Natural killer cell (primary cell): ENCODE data around the gene FIGNL2. TPM values are rescaled to one million over a fixed set of nuclear protein-coding genes. Genes with fewer than 3 reads are reported as not detected.
A peak's percentile ranks its signal among the peaks of the same experiment; 100 is the strongest.
"Not testable (repeated sequence)": the region's sequence is repeated elsewhere in the genome, so short reads cannot be mapped to it uniquely, and the experiment has no call there.

Experiments used
- ATAC-seq, 3 donors: fragments of 150-1000 bp in 2 of 3; fragments of 200-7000 bp in 1 of 3; cut with Tn5 transposase; 1 replicate in 1 of 3; 2 replicates in 2 of 3; pipeline ENCODE4 v1.10.0; 2021; ENCODE audit warnings: mild to moderate bottlenecking in 2 of 3, moderate library complexity in 2 of 3
- DNase-seq, 2 donors: peaks; one replicate each; pipeline versions ENCODE4 v3.0.0 to v3.0.0-alpha.2; 2013 to 2021; ENCODE audit warnings: mixed read lengths in 1 of 2
- H3K27ac ChIP-seq: one replicate; pipeline ENCODE4 v1.5.1; 2013; ENCODE audit warnings: mild to moderate bottlenecking, low read length
- H3K27me3 ChIP-seq: one replicate; pipeline ENCODE4 v1.6.1; 2013; ENCODE audit warnings: low read length; ENCODE audit not compliant: control insufficient read depth, insufficient read depth
- H3K36me3 ChIP-seq: one replicate; pipeline ENCODE4 v1.6.1; 2013; ENCODE audit warnings: low read length; ENCODE audit not compliant: control insufficient read depth, insufficient read depth
- H3K4me1 ChIP-seq: one replicate; pipeline ENCODE4 v1.6.1; 2013; ENCODE audit warnings: low read length; ENCODE audit not compliant: control insufficient read depth, insufficient read depth
- H3K4me3 ChIP-seq: one replicate; pipeline ENCODE4 v1.5.1; 2013; ENCODE audit warnings: low read length
- H3K9me3 ChIP-seq: one replicate; pipeline ENCODE4 v1.6.1; 2013; ENCODE audit warnings: low read length; ENCODE audit not compliant: control insufficient read depth, insufficient read depth
- H3K27ac Mint-ChIP-seq, 2 donors: one replicate each; pipeline ENCODE4 v1.8.0; 2022; ENCODE audit warnings: mild to moderate bottlenecking in 2 of 2, mixed read lengths in 2 of 2, moderate library complexity in 1 of 2
- H3K27me3 Mint-ChIP-seq, 2 donors: one replicate each; pipeline ENCODE4 v1.8.0; 2022; ENCODE audit warnings: low read depth in 2 of 2, mixed read lengths in 2 of 2
- H3K36me3 Mint-ChIP-seq: one replicate; pipeline ENCODE4 v1.8.0; 2022; ENCODE audit warnings: mixed read lengths
- H3K4me1 Mint-ChIP-seq, 2 donors: one replicate each; pipeline ENCODE4 v1.8.0; 2022; ENCODE audit warnings: mixed read lengths in 2 of 2
- H3K4me3 Mint-ChIP-seq: one replicate; pipeline ENCODE4 v1.8.0; 2022; ENCODE audit warnings: mild to moderate bottlenecking, moderate library complexity, mixed read lengths
- H3K9me3 Mint-ChIP-seq, 2 donors: one replicate each; pipeline ENCODE4 v1.8.0; 2022; ENCODE audit warnings: mixed read lengths in 2 of 2
- CTCF ChIP-seq: fragments of 200-600 bp; IDR thresholded peaks from one replicate; pipeline ENCODE4 v1.8.0; 2022; ENCODE audit warnings: antibody characterized with exemption
- WGBS: methylation state at CpG from one replicate; pipeline ENCODE4 v1.1.7; 2013; ENCODE audit warnings: missing lambda C conversion rate; ENCODE audit not compliant: insufficient coverage; 5-methylcytosine and 5-hydroxymethylcytosine counted together
- intact Hi-C: fragments of 100-400 bp; cut with micrococcal nuclease; formaldehyde crosslinking; loops from one replicate; pipeline ENCODE4 v1.14.2; 2022
- total RNA-seq, 4 donors: library from RNA; stranded (reverse); fragments of 120-200 nt in 1 of 4; gene quantifications; one replicate each; pipeline versions ENCODE4 v1.2.3 to v1.2.4, GENCODE V29; 2013 to 2022

Gene FIGNL2
- total RNA-seq, 3 donors from 2014 or later (not counting 1 experiment from before 2014, with no cell fraction given) = 1.4 to 1.6 (median 1.5) TPM

GRCh38 chr12:51888316-51889215 lies 40.0 kb upstream of the FIGNL2 start:
- no peak for DNase-seq
- no peaks in the 10 kb centered on the region for H3K9me3 ChIP-seq
- Mint-ChIP-seq H3K36me3 (no peaks in the 10 kb centered on the region), H3K4me1 (peaks cover 11 to 13% of the 10 kb centered on the region in 2 donors), H3K4me3 (no peak overlapping the region), H3K9me3 (no peaks in the 10 kb centered on the region), H3K27me3 (peaks cover 0 to 3% of the 10 kb centered on the region in 2 donors), H3K27ac (no peak overlapping the region)
- 84% methylated on average over 15 of the region's 15 CpGs for WGBS
- H3K27ac ChIP-seq = no peak overlapping the region
- no peaks in the 10 kb centered on the region for H3K36me3 ChIP-seq
- intact Hi-C loops = no loop called here
- H3K4me3 ChIP-seq = no peak overlapping the region
- no peak for ATAC-seq
- H3K27me3 ChIP-seq = no peaks in the 10 kb centered on the region
- TF ChIP-seq CTCF = no peak
- H3K4me1 ChIP-seq = peaks cover 12% of the 10 kb centered on the region

GRCh38 chr12:51887476-51888315 lies 39.2 kb upstream of the FIGNL2 start, which contains the start of gene ANKRD33:
TSS of gene ANKRD33 (plus strand) at chr12:51888103. CDS start at chr12:51888187, 84 bp downstream.
- Histone ChIP-seq H3K27me3 (no peaks in the 10 kb centered on the region), H3K36me3 (no peaks in the 10 kb centered on the region), H3K9me3 (no peaks in the 10 kb centered on the region), H3K4me1 (peaks cover 12% of the 10 kb centered on the region), H3K4me3 (no peak within 1 kb of the TSS), H3K27ac (no peak within 1 kb of the TSS)
- H3K4me3 Mint-ChIP-seq = no peak within 1 kb of the TSS
- H3K9me3 Mint-ChIP-seq = no peaks in the 10 kb centered on the region
- ATAC-seq (peak in 1 of 3 donors; percentile 53), DNase-seq (no peak)
- 68% methylated on average over 41 of the region's 41 CpGs for WGBS
- peaks cover 0 to under 1% of the 10 kb centered on the region in 2 donors for H3K27me3 Mint-ChIP-seq
- peak within 1 kb of the TSS in 1 of 2 donors; percentile 77 for H3K27ac Mint-ChIP-seq
- intact Hi-C loops = no loop called here
- no peak for TF ChIP-seq CTCF
- peaks cover 11 to 13% of the 10 kb centered on the region in 2 donors for H3K4me1 Mint-ChIP-seq
- H3K36me3 Mint-ChIP-seq = no peaks in the 10 kb centered on the region

GRCh38 chr12:51886021-51886710 lies 37.6 kb upstream of the FIGNL2 start:
- Mint-ChIP-seq H3K36me3 (no peaks in the 10 kb centered on the region), H3K4me1 (peaks cover 11 to 13% of the 10 kb centered on the region in 2 donors), H3K27me3 (peaks cover 0 to 4% of the 10 kb centered on the region in 2 donors), H3K9me3 (no peaks in the 10 kb centered on the region), H3K27ac (peak overlapping the region; percentile 77 to 78), H3K4me3 (peak overlapping the region; percentile 70)
- Histone ChIP-seq H3K36me3 (no peaks in the 10 kb centered on the region), H3K27me3 (no peaks in the 10 kb centered on the region), H3K4me3 (no peak overlapping the region), H3K27ac (no peak overlapping the region), H3K4me1 (peaks cover 12% of the 10 kb centered on the region), H3K9me3 (no peaks in the 10 kb centered on the region)
- intact Hi-C loops = no loop called here
- no peak for TF ChIP-seq CTCF
- 53% methylated on average over 9 of the region's 10 CpGs for WGBS
- DNase-seq (peak in 1 of 2 donors; percentile 72), ATAC-seq (peak; percentile 89 to 98 (median 95))

DNA sequence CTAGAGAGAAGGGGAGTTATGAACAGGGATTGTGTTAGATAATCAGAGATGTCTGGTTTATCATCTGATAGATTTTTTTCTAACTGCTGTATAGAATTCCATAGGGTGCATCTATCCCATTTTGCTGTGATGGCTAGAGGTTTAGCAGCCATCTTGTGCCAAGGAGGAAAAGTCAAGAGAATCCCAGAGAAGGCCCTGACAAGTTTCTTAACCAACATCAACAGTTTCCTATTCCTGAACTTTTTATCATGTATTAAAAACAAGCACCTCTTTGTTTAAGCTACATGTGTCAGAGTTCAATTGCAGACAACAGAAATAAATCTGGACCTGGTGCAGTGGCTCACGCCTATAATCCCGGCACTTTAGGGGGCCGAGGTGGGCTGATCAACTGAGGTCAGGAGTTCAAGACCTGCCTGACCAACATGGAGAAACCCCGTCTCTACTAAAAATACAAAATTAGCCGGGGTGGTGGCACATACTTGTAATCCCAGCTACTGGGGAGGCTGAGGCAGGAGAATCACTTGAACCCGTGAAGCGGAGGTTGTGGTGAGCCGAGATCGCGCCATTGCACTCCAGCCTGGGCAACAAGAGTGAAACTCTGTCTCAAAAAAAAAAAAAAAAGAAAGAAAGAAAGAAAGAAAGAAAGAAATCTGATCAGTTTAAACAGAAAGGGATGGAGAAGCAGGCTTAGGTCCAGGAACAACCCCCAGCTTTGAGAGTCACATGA lies 36.9 kb upstream of the FIGNL2 start:
- H3K4me3 ChIP-seq, H3K27me3 Mint-ChIP-seq, H3K27ac ChIP-seq, H3K36me3 ChIP-seq, DNase-seq, intact Hi-C loops, H3K27me3 ChIP-seq, H3K9me3 Mint-ChIP-seq, ATAC-seq, H3K9me3 ChIP-seq, H3K36me3 Mint-ChIP-seq: not testable (repeated sequence)
- peak overlapping the region; percentile 77 to 78 for H3K27ac Mint-ChIP-seq
- peak overlapping the region; percentile 70 for H3K4me3 Mint-ChIP-seq
- H3K4me1 ChIP-seq = peaks cover 12% of the 10 kb centered on the region
- H3K4me1 Mint-ChIP-seq = peaks cover 11 to 13% of the 10 kb centered on the region in 2 donors
- 93% methylated on average over 10 of the region's 10 CpGs for WGBS
